GM19438 (cell line): ENCODE data around the gene HOOK1.
"Not testable (repeated sequence)": the region's sequence is repeated elsewhere in the genome, so short reads cannot be mapped to it uniquely, and the experiment has no call there.

ENCODE experiments used
- ATAC-seq: cut with Tn5 transposase; IDR thresholded peaks from one replicate; pipeline ENCODE4 v1.9.1; 2021; ENCODE audit warnings: low read depth; ENCODE audit not compliant: unreplicated experiment

The HOOK1 gene

GRCh38 chr1:59880735-59881134, 66.0 kb downstream of the HOOK1 start:
- ATAC-seq = no peak

GRCh38 chr1:59885160-59885832, 70.5 kb downstream of the HOOK1 start:
- ATAC-seq = no peak

GRCh38 chr1:59892841-59893811, 78.4 kb downstream of the HOOK1 start:
- no peak for ATAC-seq

GRCh38 chr1:59897165-59897564, 82.4 kb downstream of the HOOK1 start:
- no peak for ATAC-seq

DNA sequence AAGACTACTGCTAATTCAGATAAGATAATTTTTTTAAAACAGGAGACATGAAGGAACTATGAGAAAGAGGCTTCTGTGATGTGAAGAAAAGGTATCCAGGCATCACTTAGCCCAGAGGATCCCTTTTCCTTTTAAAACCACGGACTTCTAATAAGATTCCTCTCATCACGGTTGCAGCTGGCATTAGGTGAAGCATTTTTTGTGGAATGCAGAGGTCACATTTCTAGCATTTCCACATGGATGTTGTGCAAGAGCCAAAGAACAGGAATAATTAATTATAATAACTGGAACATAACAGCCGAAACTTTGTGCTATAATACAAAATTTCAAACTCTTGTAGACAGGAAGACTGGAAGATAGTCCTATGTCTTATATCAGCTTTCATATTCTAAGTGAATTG, 84.2 kb downstream of the HOOK1 start:
- no peak for ATAC-seq

DNA sequence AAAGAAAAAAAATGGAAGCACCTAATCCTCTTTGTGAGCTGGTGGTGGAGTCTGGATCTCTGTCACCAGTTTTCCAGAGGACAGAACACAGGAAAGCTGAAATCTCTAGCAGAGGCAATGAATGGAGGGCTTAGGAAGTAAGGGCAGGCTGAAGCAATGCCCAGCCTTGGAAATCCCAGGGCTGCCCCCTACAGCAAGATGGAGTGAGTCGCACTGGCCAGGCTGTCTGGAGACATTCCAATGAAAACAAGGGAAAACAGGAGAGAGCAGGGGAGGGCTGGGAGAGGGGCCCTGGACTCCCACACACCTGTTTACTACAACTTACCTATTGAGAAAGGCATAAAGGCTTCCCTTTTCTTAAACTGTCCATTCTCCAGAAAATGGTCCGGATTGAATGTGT, 85.9 kb downstream of the HOOK1 start:
- ATAC-seq = no peak

DNA sequence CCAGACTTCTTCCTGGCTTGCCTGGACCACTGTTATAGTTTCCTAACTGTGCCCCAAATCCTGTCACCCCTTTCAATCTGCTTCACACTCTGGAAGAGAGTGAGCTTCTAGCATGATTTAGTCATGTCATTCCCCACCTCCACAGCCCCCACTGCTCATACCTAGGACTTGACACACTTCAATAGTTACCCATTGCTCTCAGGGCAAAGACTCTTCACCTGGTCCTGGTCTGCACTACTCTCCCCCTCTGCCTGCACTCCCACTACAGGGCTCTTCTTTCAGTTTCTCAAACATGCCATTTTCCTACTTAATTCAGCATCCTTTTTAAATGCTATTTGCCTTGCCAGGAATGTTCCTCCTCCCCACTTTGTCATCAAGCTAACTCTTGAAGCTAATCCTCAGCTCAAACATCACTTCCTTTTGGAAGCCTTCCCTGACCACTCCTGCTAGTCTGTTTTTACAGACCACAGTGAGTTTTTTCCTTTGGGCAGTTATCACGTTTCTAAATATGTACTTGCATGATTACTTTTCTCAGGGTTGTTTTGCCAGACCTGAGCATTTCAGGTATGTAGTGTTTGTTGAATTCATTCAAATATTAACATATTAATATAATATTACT, 87.1 kb downstream of the HOOK1 start:
- ATAC-seq = no peak

DNA sequence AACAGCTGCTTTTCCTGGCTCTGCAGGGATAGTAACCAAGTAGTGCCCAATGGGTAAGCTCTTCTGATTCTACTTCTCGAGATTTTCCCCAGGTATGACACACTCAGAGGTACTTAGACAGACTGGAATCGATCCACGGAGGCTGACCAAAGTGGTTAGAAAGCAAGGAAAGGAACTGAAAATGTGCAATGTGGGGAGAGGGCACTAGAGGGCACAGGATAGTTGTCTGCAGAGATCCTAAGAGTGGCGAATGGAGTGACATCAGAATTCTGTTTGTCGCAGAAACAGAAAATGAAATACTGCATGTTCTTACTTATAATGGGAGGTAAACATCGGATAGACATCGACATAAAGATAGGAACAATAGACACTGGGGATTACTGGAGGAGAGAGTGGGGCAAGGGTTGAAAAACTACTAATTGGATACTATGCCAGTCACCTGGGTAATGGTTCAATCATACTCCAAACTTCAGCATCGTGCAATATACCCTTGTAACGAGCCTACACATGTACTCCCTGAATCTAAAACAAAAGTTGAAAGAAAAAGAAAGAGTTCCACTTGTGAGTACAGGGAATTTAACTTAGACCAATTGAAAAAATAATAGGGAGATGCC, 88.5 kb downstream of the HOOK1 start:
- ATAC-seq = peak; percentile 92

GRCh38 chr1:59906931-59907330, 92.2 kb downstream of the HOOK1 start:
- no peak for ATAC-seq

- ATAC-seq = no peak
Measured at GRCh38 chr1:59908084-59908483, 93.3 kb downstream of the HOOK1 start.

DNA sequence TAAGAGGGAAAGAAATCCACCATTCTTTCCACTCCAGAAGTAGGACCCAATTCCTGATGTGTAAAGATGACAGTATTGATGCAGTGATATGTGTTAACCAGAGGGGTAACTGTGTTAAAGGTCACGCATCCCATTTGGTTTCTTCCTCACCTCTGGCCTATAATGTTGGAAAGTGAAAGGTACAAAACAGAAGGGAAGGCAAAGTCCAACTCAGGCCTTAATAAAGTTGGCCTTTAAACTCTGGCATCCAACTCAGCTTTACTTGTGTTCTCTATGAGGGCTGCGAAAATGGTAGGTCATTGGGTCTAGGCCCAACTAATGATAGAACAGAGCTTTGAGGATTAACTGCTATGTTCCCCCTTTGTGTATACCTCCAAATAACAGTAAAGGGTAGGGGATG, 93.9 kb downstream of the HOOK1 start:
- ATAC-seq = no peak

DNA sequence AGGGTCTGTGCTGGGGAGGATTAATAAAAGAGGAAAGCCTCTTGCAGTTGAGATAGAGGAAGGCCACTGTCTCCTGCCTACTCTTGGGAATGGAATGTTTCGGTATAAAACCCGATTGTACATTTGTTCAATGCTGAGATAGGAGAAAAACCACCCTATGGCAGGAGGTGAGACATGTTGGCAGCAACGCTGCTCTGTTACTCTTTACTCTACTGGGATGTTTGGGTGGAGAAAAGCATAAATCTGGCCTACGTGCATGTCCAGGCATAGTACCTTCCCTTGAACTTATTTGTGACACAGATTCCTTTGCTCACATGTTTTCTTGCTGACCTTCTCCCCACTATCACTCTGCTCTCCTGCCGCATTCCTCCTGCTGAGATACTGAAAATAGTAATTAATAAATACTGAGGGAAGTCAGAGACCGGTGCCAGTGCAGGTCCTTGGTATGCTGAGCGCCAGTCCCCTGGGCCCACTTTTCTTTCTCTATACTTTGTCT, 100.1 kb downstream of the HOOK1 start:
- ATAC-seq = not testable (repeated sequence)

DNA sequence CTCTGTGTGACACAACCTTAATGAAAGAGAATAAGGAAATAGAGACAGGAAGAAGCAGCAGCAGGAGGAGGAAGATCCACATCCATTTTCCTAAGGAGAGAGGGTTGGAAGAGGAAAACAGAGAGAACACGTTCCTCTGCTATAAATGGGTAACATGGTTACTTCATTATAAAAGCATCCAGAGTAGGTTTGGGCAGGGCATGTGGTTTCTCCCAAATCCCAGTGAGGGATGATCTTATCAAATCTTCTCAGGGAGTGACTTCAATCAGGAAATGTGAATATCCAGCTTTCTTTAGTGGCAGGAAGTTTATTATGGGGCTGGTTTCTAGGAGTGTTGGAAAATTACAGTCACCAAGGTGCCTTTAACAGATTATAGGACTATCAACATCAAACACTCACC, 100.8 kb downstream of the HOOK1 start:
- ATAC-seq = no peak

DNA sequence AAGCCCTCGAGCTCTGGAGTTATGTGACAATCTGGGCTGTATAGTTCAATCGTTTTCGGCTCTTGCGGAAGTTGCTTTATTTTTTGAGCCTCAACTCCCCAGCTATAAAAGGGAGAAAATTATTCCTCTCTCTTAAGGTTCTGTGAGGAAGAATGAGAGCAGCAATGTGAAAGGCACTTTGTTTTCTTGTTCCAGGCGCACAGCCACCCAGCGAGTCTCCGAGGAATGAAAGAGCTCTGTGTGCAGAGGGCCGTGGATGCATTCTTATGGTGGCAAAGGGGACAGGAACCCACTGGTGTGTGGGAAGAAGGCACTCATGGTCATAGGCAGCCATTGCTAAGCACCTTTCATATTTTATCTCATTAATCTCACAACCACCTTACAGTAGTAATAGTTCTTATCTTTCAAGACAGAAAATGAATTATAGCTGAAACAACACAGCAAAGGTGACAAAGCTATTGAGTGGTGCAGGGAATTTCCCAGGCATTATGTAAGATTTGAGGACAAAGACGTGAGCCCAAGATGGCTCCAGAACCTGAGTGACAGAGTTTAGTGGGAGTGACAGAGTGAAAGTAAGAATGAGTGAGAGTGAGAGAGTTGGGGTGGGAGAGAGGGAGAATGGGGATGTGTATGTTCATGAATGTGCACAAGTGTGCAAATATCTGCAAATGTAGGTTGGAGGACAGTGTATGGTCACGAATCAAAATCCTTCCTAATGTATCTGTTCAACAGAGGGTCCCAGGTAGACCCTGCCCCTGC, 102.5 kb downstream of the HOOK1 start:
- ATAC-seq = no peak

- no peak for ATAC-seq
Measured at GRCh38 chr1:59917785-59918180, 103.0 kb downstream of the HOOK1 start.

GRCh38 chr1:59919746-59920145, 105.0 kb downstream of the HOOK1 start:
- no peak for ATAC-seq

GRCh38 chr1:59921258-59921899, 106.6 kb downstream of the HOOK1 start:
- ATAC-seq = not testable (repeated sequence)

- ATAC-seq = no peak
Measured at GRCh38 chr1:59924653-59925052, 109.9 kb downstream of the HOOK1 start.
